ENCODE data around the gene PTK7. TPM values are rescaled to one million over a fixed set of nuclear protein-coding genes. Genes with fewer than 3 reads are reported as not detected.

Gene PTK7
- total RNA-seq, 1 experiment from 2014 or later, result 105 TPM

- ATAC-seq (no peak), DNase-seq (ENCODE audit: low read depth, low spot score) (no peak)
- no peak overlapping the region for H3K9ac ChIP-seq (ENCODE audit: low read length)
- no peaks in the 10 kb centered on the region for H3K9me3 ChIP-seq (ENCODE audit: control insufficient read depth in 1 of 2, insufficient read depth in 1 of 2, low read depth in 1 of 2, low read length in 2 of 2)
- no peak overlapping the region for H3K4me2 ChIP-seq (ENCODE audit: low read length)
- H3K4me1 ChIP-seq (ENCODE audit: control insufficient read depth in 1 of 2, insufficient read depth in 2 of 2, low read length in 2 of 2), result peaks cover 3 to 9% of the 10 kb centered on the region in 2 experiments; a peak in 1 of 4 replicates
- peaks cover 0 to 10% of the 10 kb centered on the region in 2 experiments; a peak in 1 of 4 replicates for H3K36me3 ChIP-seq (ENCODE audit: control insufficient read depth in 1 of 2, insufficient read depth in 2 of 2, low read length in 2 of 2)
- H4K20me1 ChIP-seq (ENCODE audit: insufficient read depth), result no peaks in the 10 kb centered on the region
- BruUV-seq (replicated peaks), result no TSS peak
- TF ChIP-seq, protein P1, sequence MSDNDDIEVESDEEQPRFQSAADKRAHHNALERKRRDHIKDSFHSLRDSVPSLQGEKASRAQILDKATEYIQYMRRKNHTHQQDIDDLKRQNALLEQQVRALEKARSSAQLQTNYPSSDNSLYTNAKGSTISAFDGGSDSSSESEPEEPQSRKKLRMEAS (IDR thresholded peaks at IDR 0.05), result no peak
- TF ChIP-seq FOSL1 (IDR thresholded peaks at IDR 0.05; ENCODE audit: low read depth) (no peak), POLR2A (IDR thresholded peaks at IDR 0.05; ENCODE audit: borderline replicate concordance, extremely low read depth, insufficient read depth, insufficient read length) (no peak), RAD21 (IDR thresholded peaks at IDR 0.05; ENCODE audit: low read depth) (no peak), CBX3 (IDR thresholded peaks at IDR 0.05; ENCODE audit: low read depth) (no peak), SRF (IDR thresholded peaks at IDR 0.05; ENCODE audit: low read depth) (no peak), EZH2 (IDR thresholded peaks at IDR 0.05) (no peak)
- H3K79me2 ChIP-seq (ENCODE audit: insufficient read depth, low read length), result no peaks in the 10 kb centered on the region
- H3K9me2 ChIP-seq (ENCODE audit: insufficient read depth), result no peaks in the 10 kb centered on the region
- no peak overlapping the region for H2AFZ ChIP-seq (ENCODE audit: low read depth, low read length, poor library complexity, severe bottlenecking)
- no peaks in the 10 kb centered on the region for H3K27me3 ChIP-seq (ENCODE audit: insufficient read depth, low read length)
- H3K4me3 ChIP-seq (replicated peaks in 1 of 2; ENCODE audit: low read depth in 1 of 2, low read length in 2 of 2), result no peak overlapping the region
- no peak overlapping the region for H3K27ac ChIP-seq (ENCODE audit: low read depth, low read length)
- RAD21 ChIA-PET (ENCODE audit: low non-redundant PET in 1 of 2, low total read pairs in 2 of 2, uncharacterized antibody in 2 of 2, unreplicated experiment in 2 of 2), result no interaction called here
- intact Hi-C loops (cut with micrococcal nuclease), result no loop called here
- CTCF ChIA-PET, result no interaction called here
- POLR2A ChIA-PET, result no interaction called here
Observed at GRCh38 chr6:43147691-43148477, 71.8 kb downstream of the PTK7 start.

- BruUV-seq (replicated peaks), result no TSS peak
- H3K9me2 ChIP-seq (ENCODE audit: insufficient read depth), result no peaks in the 10 kb centered on the region
- H3K79me2 ChIP-seq (ENCODE audit: insufficient read depth, low read length), result no peaks in the 10 kb centered on the region
- H3K36me3 ChIP-seq (ENCODE audit: control insufficient read depth in 1 of 2, insufficient read depth in 2 of 2, low read length in 2 of 2), result peaks cover 0 to 10% of the 10 kb centered on the region in 2 experiments; a peak in 1 of 4 replicates
- H3K27ac ChIP-seq (ENCODE audit: low read depth, low read length), result no peak overlapping the region
- no peak overlapping the region for H3K4me2 ChIP-seq (ENCODE audit: low read length)
- no peak overlapping the region for H3K9ac ChIP-seq (ENCODE audit: low read length)
- H3K4me1 ChIP-seq (ENCODE audit: control insufficient read depth in 1 of 2, insufficient read depth in 2 of 2, low read length in 2 of 2), result no peaks in the 10 kb centered on the region
- POLR2A ChIA-PET, result no interaction called here
- no peak for TF ChIP-seq EZH2 (IDR thresholded peaks at IDR 0.05)
- no peak for TF ChIP-seq ZFX (IDR thresholded peaks at IDR 0.05)
- TF ChIP-seq, protein P2, sequence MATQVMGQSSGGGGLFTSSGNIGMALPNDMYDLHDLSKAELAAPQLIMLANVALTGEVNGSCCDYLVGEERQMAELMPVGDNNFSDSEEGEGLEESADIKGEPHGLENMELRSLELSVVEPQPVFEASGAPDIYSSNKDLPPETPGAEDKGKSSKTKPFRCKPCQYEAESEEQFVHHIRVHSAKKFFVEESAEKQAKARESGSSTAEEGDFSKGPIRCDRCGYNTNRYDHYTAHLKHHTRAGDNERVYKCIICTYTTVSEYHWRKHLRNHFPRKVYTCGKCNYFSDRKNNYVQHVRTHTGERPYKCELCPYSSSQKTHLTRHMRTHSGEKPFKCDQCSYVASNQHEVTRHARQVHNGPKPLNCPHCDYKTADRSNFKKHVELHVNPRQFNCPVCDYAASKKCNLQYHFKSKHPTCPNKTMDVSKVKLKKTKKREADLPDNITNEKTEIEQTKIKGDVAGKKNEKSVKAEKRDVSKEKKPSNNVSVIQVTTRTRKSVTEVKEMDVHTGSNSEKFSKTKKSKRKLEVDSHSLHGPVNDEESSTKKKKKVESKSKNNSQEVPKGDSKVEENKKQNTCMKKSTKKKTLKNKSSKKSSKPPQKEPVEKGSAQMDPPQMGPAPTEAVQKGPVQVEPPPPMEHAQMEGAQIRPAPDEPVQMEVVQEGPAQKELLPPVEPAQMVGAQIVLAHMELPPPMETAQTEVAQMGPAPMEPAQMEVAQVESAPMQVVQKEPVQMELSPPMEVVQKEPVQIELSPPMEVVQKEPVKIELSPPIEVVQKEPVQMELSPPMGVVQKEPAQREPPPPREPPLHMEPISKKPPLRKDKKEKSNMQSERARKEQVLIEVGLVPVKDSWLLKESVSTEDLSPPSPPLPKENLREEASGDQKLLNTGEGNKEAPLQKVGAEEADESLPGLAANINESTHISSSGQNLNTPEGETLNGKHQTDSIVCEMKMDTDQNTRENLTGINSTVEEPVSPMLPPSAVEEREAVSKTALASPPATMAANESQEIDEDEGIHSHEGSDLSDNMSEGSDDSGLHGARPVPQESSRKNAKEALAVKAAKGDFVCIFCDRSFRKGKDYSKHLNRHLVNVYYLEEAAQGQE (IDR thresholded peaks at IDR 0.05; ENCODE audit: low read depth), result no peak
- TF ChIP-seq CEBPB (IDR thresholded peaks at IDR 0.05; ENCODE audit: low read depth), result no peak
- TF ChIP-seq CTCF (IDR thresholded peaks at IDR 0.05 in 2 of 3, conservative IDR thresholded peaks at IDR 0.05 in 1 of 3; ENCODE audit: borderline replicate concordance in 1 of 3, insufficient read depth in 1 of 3, low read depth in 2 of 3, low read length in 2 of 3), result no peak
- no peak for TF ChIP-seq POLR2AphosphoS5 (IDR thresholded peaks at IDR 0.05; ENCODE audit: low read depth, low read length)
- TF ChIP-seq EGR1 (IDR thresholded peaks at IDR 0.05; ENCODE audit: low read depth), result no peak
- no peak for TF ChIP-seq SRF (IDR thresholded peaks at IDR 0.05; ENCODE audit: low read depth)
- no peak for TF ChIP-seq TCF7L2 (IDR thresholded peaks at IDR 0.05; ENCODE audit: borderline replicate concordance, extremely low read depth, insufficient read depth, insufficient read length)
- no peak for TF ChIP-seq ATF3 (IDR thresholded peaks at IDR 0.05)
- no peak for TF ChIP-seq JUND (IDR thresholded peaks at IDR 0.05)
- H3K9me3 ChIP-seq (ENCODE audit: control insufficient read depth in 1 of 2, insufficient read depth in 1 of 2, low read depth in 1 of 2, low read length in 2 of 2), result no peaks in the 10 kb centered on the region
- no peaks in the 10 kb centered on the region for H3K27me3 ChIP-seq (ENCODE audit: insufficient read depth, low read length)
- H2AFZ ChIP-seq (ENCODE audit: low read depth, low read length, poor library complexity, severe bottlenecking), result no peak overlapping the region
- DNase-seq (ENCODE audit: low read depth, low spot score) (no peak), ATAC-seq (no peak)
- intact Hi-C loops (cut with micrococcal nuclease), result no loop called here
- CTCF ChIA-PET, result no interaction called here
- H3K4me3 ChIP-seq (replicated peaks in 1 of 2; ENCODE audit: low read depth in 1 of 2, low read length in 2 of 2), result no peak overlapping the region
- H4K20me1 ChIP-seq (ENCODE audit: insufficient read depth), result no peaks in the 10 kb centered on the region
- RAD21 ChIA-PET (ENCODE audit: low non-redundant PET in 1 of 2, low total read pairs in 2 of 2, uncharacterized antibody in 2 of 2, unreplicated experiment in 2 of 2), result interaction anchor here in 1 of 2 experiments (0.6 kb wide), 1 partner anchor 154 kb away, joined by 3 read pairs; no protein-coding TSS in a partner anchor
Observed at GRCh38 chr6:43149265-43149664, 73.2 kb downstream of the PTK7 start.
